GM10847 (cell line): ENCODE measurements around the gene IL1RAPL1.

Experiments
- POLR2A ChIP-seq: IDR thresholded peaks from 2 replicates; pipeline ENCODE4 v1.6.1; 2011; ENCODE audit not compliant: insufficient read length; ENCODE audit errors: extremely low read depth

IL1RAPL1 gene

GRCh38 chrX:28675173-28675572 lies 87.9 kb downstream of the IL1RAPL1 start:
- TF ChIP-seq POLR2A: no peak

GRCh38 chrX:28693101-28693500 lies 105.9 kb downstream of the IL1RAPL1 start:
- TF ChIP-seq POLR2A: no peak

- no peak for TF ChIP-seq POLR2A
Observed at GRCh38 chrX:28697732-28698131, 110.5 kb downstream of the IL1RAPL1 start.

- TF ChIP-seq POLR2A: no peak
Observed at GRCh38 chrX:28701222-28701621, 114.0 kb downstream of the IL1RAPL1 start.

GRCh38 chrX:28706964-28707363 lies 119.7 kb downstream of the IL1RAPL1 start:
- TF ChIP-seq POLR2A: no peak

GRCh38 chrX:28709421-28709820 lies 122.2 kb downstream of the IL1RAPL1 start:
- TF ChIP-seq POLR2A: no peak

GRCh38 chrX:28717864-28718263 lies 130.6 kb downstream of the IL1RAPL1 start:
- TF ChIP-seq POLR2A: no peak

- no peak for TF ChIP-seq POLR2A
Observed at GRCh38 chrX:28718450-28718849, 131.2 kb downstream of the IL1RAPL1 start.

- no peak for TF ChIP-seq POLR2A
Observed at GRCh38 chrX:28719620-28720019, 132.4 kb downstream of the IL1RAPL1 start.

GRCh38 chrX:28752330-28752729 lies 165.1 kb downstream of the IL1RAPL1 start:
- no peak for TF ChIP-seq POLR2A

- no peak for TF ChIP-seq POLR2A
Observed at GRCh38 chrX:28756175-28756574, 168.9 kb downstream of the IL1RAPL1 start.

- TF ChIP-seq POLR2A: no peak
Observed at GRCh38 chrX:28756647-28757046, 169.4 kb downstream of the IL1RAPL1 start.

- no peak for TF ChIP-seq POLR2A
Observed at GRCh38 chrX:28757290-28757689, 170.0 kb downstream of the IL1RAPL1 start.

- no peak for TF ChIP-seq POLR2A
Observed at GRCh38 chrX:28773807-28774206, 186.6 kb downstream of the IL1RAPL1 start.

- TF ChIP-seq POLR2A: no peak
Observed at GRCh38 chrX:28787206-28787605, 200.0 kb downstream of the IL1RAPL1 start.

- TF ChIP-seq POLR2A: no peak
Observed at GRCh38 chrX:28802625-28803024, 215.4 kb downstream of the IL1RAPL1 start.

- TF ChIP-seq POLR2A: no peak
Observed at GRCh38 chrX:28835991-28836390, 248.7 kb downstream of the IL1RAPL1 start.

- TF ChIP-seq POLR2A: no peak
Observed at GRCh38 chrX:28843817-28844216, 256.6 kb downstream of the IL1RAPL1 start.
